ENCODE results near the gene TNXB. TPM values are rescaled to one million over a fixed set of nuclear protein-coding genes. Genes with fewer than 3 reads are reported as not detected.
A peak's percentile ranks its signal among the peaks of the same experiment; 100 is the strongest.

Gene TNXB
- total RNA-seq, 1 donor from 2014 or later, result 59.9 TPM

DNA sequence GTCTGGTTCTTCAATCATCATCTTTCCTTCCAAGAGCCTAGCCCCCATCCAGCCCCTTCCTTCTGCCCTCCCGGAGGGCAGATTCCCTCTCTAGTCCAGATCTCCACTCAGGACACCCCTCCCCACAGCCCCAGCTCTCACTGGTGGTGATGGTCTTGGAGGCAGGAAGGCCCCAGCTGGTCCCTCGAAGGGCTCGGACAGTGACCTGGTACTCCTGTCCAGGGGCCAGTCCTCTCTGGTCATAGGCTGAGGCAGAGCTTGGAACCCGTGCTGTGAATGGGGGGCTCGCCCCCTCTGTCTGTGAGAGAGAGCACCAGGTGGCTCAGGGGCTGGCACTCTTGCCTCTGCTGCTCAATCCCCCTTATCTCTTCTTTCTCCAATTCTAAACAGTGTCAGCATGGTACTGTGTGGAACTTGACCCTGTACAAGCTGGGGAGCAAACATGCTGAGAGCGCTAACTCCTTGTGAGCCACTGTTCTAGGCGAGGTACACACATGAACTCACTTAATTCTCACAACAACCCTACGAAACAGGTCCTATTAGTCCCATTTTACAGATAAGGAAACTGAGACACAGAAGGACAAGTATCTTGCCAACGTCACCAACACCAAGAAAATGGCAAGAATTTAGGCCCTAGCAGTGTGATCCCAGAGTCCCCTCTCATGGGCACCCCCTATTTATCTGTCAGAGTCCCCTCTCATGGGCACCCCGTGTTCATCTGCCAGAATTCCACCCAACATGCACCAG is 19.9 kb downstream of the TNXB start:
- intact Hi-C loops (cut with DNase I), result no loop called here
- DNase-seq (ENCODE audit: low spot score), result no peak

DNA sequence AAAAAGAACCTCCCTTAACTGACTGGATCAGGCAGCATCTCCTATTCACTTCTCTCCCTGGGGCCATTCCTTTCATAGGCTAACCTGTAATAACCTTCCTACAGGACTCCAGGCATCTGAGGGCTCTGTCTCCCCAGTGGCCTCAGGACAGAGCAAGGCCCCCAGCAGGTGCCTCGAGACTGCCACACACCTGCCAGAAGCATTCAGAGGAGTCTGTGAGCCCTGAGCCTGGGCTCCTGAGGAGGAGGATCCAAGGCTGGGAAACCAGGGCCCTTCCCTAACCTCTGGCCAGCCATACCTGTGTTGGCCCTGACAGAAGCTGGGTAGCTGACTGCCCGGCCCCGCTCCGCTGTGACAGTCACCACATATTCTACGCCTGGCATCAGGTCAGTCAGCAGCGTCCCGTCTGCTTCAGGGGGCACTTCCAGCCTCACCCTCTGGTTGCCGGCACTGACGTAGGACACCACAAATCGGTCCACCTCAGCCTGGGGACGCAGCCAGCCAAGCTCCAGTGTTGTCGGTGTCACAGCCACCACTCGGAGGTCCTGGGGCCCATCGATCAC is 20.6 kb downstream of the TNXB start:
- no peak for DNase-seq (ENCODE audit: low spot score)
- intact Hi-C loops (cut with DNase I), result no loop called here

DNA sequence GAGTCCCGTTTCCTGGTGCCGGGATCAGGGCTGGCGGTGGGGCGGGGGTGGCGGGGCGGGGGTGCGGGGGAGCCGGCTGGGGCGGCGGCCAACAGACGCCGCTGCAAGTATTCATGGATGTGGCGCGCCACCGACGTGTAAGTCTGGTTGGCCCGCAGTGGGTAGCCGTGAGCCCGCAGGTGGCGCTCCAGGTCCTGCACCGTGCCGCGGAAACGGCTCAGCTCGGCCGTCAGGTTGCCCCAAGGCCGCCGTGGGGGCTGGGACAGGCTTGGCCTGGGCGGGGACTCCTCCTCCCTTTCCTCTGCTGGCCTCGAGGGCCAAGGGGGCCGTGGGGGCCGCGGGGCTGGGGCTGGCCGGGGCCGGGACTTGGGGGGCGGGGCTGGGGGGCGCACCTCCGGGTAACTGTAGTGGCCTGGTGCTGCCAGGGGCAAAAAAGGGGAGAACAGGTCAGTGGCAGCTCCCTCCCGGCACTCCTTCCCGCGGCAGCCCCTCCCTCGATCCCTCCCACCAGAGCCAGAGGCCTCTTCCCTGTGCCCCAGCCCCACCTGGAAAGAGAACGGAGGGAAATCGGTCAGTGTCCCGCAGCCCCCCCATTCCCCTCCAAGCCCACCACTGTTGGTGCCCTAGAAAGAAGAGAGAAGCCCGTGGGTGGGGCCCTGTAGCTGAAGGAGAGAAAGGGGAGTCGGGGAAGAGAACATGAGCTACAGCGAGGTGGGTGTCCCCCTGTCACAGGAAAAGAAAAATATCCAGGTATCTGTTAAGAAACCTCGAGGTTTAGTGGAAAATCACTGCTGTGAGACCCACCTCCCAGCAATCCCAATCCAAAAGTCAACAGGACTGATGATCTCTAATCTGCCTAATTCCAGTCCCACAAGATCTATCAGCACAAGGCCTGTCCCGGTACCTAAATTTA is 21.3 kb downstream of the TNXB start:
- peak; percentile 87 for DNase-seq (ENCODE audit: low spot score)
- intact Hi-C loops (cut with DNase I), result no loop called here

DNA sequence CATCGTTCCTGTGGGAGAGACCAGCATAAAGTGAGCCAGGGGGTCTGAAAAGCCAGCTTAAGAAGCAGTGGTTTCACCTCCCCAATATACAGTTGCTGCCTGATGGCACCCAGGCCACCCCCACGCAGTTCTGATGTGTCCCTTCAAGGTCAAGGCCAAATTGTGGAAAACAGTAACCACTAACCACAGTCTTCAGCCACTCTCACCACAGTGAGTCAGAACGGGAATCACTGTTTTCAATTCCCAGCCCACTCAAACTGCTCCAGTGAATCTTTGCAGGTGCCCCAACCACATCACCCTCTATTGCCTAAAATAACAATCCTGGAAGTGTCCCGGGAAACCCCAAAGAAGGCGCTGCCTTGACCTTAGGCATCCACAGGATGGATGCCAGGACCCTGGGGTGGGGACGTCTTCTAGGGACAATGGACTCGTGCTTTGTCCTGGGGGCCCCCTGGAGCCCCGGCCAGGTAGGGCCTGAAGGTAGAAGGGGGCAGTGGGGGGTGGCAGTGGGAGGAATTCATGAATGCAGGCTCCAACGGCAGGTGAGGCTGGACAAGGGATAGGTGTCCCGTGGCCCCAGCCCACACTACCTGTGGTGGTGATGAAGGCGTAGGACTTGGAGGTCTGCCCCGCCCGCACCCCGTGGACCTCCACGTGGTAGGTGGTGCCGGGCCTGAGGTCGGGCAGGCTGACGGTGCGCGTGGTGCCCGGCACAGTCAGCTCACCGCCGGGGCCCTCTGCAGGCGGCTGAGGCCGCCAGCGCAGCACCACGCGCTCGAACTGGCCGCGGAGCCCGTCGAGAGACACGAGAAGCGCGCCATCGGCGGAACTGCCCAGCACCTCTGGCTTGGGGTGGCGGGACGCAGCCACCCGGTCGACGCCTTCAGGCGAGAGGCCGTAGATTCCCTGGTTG is 22.2 kb downstream of the TNXB start:
- intact Hi-C loops (cut with DNase I), result no loop called here
- no peak for DNase-seq (ENCODE audit: low spot score)

DNA sequence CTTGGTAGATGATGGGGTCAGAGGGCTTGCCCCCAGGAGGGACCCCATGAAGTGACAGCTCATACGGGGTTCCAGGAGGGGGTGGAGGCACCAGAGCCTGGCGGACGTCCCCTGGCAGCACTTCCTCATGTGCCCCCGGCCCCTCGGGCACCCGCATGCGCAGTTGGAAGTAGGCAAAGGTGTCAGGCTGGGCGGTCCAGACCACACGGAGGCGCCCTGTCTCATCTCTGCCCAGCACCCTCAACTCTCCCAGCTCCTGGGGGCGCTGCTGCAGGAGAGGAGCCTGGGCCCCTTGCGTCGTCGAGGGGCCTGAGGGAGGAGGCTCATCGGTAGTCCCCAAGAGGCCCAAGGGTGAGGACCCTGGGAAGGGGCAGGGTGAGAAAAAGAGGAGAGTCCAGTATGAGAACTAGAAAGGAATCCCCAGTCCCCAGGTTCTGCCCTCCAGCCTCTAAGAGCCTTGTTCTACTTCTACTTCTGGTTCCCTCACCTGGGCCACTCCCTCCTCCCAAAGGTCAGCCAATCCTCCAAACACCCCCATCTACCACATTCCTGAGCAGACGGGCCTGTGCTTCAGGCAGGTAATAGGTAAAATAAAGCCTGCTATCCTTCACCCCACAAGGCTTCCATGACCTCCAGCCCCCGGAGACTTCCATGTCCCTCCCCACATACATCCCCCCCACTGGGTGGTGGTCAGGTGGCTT is 23.2 kb downstream of the TNXB start:
- no peak for DNase-seq (ENCODE audit: low spot score)
- intact Hi-C loops (cut with DNase I), result no loop called here

DNA sequence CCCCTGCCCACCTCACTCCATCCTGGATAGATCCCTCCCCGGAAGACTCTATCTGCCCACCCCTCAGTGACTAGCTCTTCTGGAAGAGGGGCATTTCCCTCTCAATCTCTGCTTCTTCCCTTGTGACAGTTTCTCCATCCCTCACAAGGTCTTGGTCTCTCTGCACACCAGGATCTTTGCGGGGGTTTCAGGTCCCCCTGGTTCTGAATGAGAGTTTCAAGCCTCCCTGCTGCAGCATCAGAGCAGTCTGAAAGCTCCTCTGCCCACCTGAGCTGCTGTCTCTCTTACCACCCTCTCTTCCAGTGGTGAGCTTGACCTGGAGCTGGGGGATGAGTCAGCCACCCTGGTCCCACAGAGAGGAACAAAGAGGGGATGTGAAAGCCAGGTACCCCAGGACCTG is 24.4 kb downstream of the TNXB start:
- intact Hi-C loops (cut with DNase I), result no loop called here
- DNase-seq (ENCODE audit: low spot score), result no peak

DNA sequence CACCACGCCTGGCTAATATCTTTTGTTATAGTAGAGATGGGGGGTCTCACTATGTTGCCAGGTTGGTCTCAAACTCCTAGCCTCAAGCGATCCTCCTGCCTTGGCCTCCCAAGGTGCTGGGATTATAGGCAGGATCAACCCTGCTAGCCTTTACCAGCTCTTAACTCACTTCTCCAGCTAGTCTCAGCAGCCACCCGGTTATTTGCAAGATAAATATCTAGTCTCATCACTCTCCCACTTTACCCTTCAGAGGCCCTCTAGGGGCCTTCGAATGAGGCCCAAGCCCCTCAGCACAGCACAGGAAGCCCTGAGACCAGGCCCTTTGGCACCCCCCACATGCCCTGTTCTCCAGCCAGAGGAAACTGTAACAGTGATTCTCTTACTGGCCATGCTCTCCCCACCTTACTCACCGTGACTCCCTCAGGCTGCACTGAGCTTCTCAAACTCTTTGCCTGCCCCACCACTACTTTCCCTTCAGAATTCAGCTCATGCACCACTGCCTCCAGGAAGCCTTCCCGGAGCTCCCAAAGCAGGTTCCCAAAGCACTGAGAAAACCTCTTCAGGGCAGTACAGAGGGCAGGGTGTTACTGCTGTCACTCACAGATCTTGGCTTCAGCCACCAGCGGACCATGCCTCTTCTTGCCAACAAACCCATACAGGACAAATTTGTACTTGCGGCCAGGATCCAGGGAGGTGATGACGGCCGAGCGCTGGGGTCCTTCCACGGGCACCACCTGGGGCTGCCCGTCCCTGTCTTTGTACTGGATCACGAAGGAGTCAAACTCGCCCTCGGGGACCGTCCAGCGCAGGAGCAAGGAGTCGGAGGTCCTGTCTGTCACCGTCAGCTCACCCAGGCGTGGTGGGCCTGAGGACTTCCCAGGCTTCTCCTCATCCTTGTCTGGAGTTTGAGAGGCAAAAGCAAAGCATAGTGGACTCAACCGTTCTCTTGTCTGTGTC is 25.0 kb downstream of the TNXB start:
- intact Hi-C loops (cut with DNase I), result no loop called here
- no peak for DNase-seq (ENCODE audit: low spot score)

DNA sequence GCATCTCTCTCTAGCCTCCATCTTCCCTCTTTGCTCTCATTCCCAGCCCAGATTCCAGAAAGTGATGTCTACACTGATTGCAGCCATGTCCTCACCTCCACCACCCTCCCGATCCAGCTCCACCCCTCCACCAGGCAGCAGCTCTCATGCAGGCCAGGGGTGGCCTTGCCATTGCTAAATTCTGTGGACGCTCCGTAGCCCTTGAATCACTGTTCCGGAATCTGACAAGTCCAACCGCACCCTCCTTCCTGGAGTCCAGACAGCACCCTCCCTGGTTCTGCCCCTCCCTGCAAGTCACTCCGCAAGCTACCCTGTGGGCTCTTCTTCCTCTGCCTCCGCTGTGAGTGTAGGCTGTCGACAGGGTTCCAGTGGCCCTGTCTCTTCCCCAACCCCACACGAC is 26.2 kb downstream of the TNXB start:
- intact Hi-C loops (cut with DNase I), result no loop called here

DNA sequence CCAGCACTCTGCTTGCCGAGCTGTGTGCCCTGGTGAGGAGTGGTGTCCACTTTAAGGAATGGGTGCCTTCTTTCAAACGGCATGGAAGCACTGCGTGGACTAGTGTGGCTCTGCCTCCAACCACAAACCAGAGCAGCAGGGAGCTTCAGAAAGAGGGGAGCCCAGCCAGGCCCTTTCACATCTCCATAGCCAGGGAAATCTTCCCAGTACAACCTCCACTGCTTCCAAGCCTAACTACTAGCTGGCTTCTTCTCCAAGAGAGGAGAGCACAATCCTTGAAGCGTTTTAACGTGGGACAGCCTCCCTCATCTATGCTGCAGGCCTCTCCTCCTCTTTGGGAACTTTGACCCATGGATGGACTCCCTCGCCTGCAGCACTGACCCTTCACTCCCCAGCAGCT is 26.7 kb downstream of the TNXB start:
- DNase-seq (ENCODE audit: low spot score), result no peak
- intact Hi-C loops (cut with DNase I), result no loop called here

More for the DNA sequence above, 26.2 kb downstream of the TNXB start:
- no peak for DNase-seq (ENCODE audit: low spot score)

DNA sequence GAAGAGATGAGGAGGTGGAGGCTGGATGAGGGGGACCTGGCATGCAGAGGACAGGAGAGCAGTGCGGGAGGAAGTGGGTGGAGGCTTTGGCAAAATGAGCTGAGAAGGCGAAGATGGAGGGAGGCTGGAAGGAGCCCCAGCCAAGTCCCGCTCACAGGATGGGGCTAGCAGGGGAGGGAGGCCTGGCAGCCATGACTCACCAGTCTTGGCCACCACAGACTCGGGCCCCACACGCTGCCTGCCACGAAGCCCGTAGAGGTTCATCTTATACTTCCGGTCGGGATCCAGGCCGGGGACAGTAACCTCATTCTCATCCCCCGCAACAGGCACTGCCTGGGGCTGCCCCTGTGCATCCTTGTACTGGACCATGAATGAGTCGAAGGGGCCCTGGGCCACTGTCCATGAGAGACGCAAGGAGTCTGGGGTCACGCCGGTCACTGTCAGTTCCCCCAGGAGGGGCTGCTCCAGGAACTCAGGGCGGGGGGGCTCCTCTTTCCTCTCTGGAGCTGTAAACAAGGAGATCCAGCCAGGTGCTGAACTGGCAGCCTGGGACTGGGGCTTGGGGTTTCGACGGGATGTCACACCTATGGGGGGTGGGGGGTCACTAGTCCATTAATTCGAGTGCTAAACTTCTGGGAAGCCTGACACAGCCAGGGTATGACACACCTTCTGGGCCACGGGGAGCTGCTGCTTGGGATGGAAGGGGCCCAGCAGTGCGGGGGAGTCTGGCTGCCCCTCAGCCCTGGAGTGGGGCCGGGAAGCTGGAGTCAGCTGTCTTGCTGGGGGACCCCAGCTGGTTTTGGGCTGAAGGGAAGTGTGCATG is 27.8 kb downstream of the TNXB start:
- intact Hi-C loops (cut with DNase I), result no loop called here
- no peak for DNase-seq (ENCODE audit: low spot score)

DNA sequence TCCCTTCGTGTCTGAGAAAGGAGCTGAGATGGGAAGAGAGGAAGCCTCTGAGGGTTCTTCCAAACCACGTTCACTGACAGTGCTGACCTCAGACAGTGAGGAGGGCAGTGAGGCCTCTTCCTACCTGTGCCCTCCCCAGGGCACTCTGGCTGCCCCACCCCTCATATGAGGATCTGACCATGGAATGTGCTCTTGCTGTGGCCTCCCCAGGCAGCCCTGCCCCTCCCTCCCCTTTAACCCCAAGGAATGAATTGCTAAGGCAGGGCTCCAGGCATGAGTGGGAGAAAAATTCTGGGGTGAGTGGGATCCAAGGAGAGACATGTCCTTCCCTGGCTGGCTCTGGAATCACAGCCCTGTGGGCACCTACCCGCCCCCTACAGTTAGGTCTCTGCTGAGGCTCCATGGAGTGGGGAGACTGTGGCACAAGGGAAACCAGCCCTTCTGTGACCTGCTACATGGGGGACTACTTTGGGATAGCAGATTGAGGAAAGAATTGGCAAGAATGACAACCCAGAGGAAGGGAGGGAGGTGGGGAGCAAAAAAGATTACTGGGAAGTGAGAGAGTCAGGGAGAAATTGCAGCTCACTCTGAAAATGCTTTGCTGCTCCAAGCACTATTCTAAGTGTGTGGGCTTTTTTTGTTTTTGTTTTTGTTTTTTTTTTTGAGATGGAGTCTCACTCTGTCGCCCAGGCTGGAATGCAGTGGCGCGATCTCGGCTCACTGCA is 29.4 kb downstream of the TNXB start:
- intact Hi-C loops (cut with DNase I), result no loop called here
- DNase-seq (ENCODE audit: low spot score), result no peak

DNA sequence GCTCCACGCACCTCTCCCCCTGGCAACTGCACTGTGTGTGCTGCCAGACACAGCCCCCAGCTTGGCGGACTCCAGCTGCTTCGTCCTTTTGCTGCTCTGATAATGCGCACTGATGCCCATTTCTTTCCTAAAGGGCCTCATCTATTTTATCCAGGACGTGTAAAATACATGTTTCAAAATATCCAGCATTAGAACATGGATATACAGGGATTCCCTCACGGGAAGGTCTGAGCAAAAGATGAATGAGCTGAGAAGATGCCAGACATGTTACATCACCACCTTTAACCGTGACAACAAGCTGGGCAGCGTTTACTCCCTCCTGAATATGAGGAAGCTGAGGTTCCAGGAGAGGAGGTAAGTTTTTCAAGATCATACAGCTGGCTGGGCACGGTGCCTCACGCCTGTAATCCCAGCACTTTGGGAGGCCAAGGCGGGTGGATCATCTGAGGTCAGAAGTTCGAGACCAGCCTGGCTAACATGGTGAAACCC is 32.8 kb downstream of the TNXB start:
- DNase-seq (ENCODE audit: low spot score), result no peak
- intact Hi-C loops (cut with DNase I), result no loop called here

DNA sequence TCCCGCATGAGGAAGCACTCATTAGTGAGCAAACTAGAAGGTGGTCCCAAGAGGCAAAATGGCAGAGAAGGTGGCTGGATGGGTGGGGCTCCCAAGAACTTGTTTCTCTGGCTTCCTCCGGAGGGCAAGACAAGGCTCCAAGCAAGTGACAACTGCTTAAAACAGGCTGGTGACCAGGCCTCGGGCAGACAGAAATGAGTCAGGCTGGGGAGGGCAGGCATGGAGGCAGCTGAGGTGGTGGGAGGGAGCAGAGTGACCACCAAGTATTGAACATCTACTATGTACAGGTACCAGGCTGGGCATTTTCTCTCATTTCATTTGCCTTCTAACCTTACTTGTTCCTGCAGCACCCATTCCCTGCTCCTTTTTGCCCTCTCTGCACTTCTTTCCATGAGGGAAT is 33.4 kb downstream of the TNXB start:
- DNase-seq (ENCODE audit: low spot score), result no peak
- intact Hi-C loops (cut with DNase I), result no loop called here

DNA sequence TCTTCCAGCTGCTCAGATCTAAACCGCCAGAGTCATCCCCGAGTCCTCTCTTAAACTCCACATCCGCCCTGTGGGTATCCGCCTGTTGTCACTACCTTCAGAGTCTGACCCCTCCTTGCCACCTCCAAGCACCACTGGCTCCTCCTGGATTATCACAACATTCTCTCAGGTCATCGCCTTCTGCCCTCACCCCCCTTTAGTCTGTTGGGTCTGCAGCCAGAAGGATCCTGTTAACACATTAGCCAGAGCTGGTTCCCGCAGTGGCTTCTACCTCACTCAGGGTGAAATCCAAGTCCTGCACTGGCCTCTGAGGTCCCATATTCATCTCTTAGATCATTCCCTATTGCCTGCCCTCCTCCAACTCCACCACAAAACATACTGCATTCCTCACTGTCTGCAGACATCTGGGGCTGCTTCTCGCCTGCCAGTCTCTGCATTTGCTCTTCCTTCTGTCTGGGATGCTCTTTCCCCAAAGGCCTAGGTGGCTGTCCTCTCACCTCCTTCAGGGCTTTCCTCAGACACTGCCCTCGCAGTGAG is 34.1 kb downstream of the TNXB start:
- DNase-seq (ENCODE audit: low spot score), result no peak
- intact Hi-C loops (cut with DNase I), result no loop called here

DNA sequence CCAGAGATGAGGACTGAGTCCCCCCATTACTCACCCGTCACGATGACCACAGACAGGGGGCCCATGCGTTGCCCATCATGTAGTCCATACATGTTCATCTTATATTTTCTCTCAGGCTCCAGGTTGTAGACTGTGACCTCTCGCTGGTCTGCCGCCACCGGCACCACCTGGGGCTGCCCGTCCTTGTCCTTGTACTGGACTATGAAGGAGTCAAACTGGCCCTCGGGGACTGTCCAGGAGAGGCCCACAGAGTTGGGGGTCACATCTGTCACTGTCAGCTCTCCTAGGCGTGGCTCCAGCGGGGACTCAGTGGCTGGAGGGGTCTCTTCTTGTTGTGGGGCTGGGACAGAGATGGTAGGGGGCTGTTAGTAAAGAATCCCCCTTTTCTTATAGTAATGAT is 35.5 kb downstream of the TNXB start:
- intact Hi-C loops (cut with DNase I), result no loop called here
- DNase-seq (ENCODE audit: low spot score), result no peak

DNA sequence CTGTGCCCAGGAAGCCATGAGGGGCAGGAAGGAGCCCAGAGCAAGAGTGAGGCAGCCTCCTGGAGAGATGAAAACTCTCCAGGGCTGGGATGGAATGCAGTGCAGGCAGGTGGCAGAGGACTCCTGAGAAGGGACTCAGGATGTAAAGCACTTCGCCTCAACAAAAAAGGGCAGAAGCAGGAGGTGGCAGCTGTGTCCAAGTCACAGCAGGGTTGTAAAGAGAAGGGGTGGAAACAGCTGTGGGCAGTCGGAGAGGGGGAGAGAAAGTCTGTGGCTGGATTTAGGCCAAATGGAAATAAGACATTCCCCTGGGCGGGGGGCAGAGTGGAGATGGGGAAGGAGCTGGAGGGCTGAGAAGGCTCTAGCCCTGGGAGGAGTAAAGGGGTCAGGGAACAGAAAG is 36.0 kb downstream of the TNXB start:
- intact Hi-C loops (cut with DNase I), result no loop called here
- DNase-seq (ENCODE audit: low spot score), result no peak

Data from cardiac septum (tissue), 1 donor.